Stimulated activated CD8-positive, alpha-beta memory T cell treated with anti-CD3 and anti-CD28 coated beads, Interleukin-4, amount 100 ng/mL, for 4 hours (primary cell): ENCODE measurements around the gene CXCR3.
"Not testable (repeated sequence)": the region's sequence is repeated elsewhere in the genome, so short reads cannot be mapped to it uniquely, and the experiment has no call there.

ENCODE experiments used
- DNase-seq, 2 donors: peaks; one replicate each; pipeline ENCODE4 v3.0.0-alpha.2; 2020; ENCODE audit warnings: low read depth in 2 of 2, low spot score in 1 of 2

CXCR3 gene

DNA sequence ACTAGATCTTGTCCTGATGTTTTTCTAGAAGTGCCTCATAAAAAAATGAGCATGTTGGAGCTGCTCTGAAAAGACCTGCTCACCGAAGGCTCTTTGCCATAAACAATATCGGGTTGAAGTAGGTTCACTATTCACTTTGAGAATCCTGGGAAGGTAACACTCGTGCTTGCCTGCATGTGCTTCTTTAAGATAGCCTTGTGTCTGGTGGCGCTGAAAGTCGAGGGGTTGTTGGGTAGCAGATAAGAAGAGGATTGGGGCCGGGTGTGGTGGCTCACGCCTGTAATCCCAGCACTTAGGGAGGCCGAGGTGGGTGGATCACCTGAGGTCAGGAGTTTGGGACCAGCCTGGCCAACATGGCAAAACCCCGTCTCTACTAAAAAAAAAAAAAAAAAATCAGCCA lies 6.6 kb downstream of the CXCR3 start:
- DNase-seq = not testable (repeated sequence)

DNA sequence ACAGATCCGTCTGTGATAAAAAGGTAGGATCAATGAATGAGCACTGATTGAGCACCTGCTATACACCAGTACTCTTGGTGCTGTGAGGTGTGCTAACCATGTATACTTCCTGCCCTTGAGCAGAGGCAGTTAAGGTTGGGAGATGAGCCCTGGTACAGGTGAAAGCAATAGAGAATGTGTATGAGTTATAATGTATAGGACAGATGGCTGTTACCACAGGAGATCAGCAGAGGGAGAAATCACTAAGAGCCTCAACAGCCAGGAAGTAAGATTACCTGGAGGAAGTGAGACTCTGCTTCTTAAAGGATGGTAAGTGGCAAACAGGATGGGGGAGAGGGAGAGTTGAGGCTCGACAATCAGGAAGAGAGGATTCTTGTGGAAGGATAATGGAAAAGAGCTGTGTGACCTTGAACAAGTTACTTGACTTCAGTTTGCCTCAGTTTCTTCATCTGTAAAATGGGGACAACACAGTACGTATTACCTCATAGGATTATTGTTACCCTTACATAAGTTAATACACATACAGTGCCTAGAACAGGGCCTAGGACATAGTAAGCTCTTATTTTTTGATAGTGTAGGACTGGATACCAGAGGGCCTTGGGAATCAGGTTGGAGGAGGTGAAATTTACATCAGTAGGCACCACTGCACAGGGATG lies 9.1 kb downstream of the CXCR3 start:
- DNase-seq = no peak

DNA sequence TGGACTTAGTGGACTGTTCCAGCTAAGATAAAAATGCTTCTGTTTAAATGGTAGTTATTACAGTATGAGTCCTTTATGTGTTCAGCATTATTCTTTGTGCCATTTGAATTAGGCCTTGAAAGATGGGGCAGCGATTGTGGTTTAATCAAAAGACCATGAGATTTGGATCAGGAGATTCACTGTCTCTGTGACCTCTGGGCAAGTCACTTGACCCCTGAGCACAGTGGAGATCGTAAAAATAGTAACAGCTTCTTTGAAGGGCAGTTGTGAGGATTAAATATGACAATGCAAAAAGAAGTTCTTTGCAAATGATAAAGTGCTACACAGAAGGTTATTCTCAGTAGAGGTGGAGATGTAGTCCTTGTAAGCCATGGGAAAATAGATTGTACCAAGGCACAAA lies 10.8 kb downstream of the CXCR3 start:
- no peak for DNase-seq

DNA sequence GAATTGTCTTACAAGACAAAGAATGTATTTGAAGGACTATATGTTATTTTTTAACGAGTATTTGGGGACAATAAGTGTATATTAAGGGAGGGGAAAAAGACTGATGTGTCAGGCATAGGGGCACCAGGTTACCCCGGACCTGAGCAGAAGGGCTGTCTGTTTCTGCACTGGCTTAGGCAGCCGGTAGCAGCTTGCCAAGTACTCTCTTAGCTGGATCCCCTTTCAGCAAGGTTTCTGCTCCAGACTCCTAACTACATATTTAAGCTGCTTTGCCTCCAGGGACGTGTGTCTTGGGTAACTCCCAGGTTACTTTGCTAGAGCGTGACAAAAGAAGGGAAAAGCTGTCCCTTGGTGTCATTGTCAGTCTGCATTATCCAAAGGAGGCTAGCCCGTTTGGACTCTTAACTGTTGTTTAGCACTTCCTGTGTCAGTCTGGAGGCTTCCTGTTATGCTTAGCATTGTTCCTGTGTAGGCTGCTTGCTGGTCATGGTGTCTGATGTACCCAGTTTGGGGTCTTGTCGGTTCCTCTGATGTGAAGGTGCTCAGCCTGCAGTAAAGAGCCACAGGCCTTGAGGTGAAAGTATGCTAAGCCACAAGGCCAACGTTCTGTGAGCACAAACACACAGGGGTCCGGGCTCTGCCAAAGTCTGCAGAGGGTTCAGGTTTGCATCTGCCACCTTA lies 11.6 kb downstream of the CXCR3 start:
- no peak for DNase-seq

DNA sequence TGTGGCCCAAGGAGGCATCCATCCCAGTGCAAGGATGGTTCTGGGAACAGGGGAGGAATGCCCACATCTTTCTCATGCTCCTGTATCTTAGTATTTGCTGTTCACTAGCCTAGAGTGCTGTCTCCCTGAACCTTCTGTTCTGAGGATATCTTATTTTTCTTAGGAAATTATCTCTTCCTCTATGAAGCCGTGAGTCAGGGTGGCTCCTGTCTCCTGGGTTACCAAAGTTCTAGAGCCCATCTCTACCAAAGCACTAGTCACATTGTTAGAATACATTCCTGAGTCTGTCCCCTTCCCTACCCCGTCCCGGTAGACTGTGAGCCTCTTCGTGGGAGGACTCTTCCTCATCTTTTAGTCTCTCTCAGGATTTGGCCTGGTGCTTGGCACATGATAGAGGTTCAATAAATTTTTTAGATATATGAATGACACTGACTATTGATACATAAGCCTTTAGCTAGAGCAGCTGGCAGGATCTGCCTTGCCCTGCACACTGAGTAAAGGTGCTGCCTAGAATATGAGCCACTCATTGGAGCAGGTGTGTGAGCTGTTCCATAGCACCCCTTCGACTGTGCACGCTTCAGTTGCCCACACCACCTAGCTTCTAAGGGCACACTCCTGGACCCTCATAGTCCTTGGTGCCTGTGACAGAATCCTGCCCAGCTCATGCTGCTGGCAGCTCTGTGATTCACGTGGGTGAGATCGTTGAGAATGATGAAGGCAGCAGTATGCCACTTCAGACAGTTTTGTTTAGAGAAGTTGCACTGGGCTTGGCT lies 13.3 kb downstream of the CXCR3 start:
- no peak for DNase-seq

DNA sequence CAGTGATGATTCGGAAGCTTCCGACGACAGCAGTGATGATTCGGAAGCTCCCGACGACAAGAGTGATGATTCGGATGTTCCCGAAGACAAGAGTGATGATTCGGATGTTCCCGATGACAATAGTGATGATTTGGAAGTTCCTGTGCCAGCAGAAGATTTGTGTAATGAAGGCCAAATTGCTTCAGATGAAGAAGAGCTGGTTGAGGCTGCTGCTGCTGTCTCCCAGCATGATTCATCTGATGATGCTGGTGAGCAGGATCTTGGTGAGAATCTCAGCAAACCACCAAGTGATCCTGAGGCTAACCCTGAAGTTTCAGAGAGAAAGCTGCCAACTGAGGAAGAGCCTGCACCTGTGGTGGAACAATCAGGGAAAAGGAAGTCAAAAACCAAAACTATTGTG lies 14.2 kb downstream of the CXCR3 start:
- DNase-seq = no peak

DNA sequence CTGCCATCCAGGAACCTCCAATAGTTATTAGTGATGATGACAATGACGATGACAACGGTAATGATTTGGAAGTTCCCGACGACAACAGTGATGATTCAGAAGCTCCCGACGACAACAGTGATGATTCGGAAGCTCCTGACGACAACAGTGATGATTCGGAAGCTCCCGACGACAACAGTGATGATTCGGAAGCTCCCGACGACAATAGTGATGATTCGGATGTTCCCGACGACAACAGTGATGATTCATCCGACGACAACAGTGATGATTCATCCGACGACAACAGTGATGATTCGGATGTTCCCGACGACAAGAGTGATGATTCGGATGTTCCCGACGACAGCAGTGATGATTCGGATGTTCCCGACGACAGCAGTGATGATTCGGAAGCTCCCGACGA lies 14.7 kb downstream of the CXCR3 start:
- no peak for DNase-seq

DNA sequence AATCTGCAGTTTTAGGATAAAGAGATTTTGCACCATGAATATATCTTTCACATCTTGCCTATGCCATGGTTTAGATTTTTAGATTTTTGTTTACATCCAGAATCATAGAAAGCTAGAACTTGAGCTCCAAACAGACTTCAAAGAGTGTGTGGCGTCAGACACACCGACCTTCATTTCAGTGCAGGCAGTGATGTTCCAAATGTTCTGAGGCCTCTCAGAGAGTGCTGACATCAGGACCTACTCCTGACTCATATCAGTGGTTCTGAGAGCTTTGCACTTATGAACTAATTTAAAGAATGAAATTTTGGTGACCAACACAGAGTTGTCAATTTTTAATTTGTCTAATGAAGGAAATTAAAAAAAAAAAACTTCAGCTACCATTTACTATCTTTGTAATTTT lies 18.3 kb downstream of the CXCR3 start:
- DNase-seq = no peak

DNA sequence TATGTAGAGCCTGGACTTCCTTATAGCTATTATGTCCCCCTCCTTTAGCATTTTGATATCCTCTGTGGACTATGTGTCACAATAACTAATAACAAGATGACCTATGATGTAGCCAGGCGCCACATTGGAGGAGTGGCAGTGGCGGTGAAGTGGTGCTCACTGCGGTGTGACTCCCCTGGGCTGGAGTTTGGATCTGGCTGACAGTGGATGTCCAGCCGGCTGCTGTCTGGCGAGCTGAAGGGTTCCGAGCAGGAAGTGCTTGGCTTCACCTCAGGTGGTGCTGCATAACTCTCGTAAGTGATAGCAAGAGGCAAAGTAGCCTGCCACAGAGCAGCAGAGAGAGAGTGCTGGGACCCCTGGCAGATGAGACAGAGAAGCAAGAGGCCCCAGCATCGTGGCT lies 25.1 kb downstream of the CXCR3 start:
- DNase-seq = not testable (repeated sequence)

DNA sequence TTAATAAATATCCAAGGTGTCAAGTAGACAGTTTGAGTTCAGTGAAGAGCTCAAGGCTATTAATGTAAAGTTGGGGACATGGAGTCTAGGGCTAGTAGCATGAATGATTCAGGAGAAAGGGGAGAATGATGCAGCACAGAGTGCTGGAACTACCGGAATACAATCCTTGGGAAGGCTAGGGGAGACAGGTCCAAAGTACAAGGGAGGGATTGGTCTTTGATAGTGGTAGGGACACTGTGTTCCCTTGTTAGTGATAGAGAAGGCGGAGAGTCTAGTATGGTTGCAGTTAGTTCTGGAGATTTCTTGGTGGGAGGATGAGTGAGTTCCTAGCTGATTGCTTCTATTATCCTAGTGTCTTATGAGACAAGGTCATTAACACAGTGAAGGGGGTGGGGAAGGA lies 31.4 kb downstream of the CXCR3 start:
- DNase-seq = no peak

DNA sequence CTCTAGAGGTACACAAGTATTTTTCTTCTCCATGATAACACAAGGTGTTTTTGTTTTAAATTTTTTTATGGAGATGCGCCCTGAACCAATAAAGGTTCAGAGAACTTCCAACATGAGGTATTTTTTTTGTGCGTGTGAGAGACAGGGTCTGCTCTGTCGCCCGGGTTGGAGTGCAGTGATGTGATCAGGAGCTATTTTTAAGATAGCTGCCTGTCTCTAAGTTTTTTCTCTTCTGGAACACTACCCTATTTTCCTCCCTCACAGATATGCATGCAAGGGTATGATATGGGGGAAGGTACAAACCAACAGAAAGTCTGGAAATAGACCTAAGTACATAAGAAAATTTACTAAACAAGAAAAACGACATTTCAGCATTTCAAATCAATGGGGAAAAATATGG lies 37.1 kb downstream of the CXCR3 start:
- DNase-seq = no peak

DNA sequence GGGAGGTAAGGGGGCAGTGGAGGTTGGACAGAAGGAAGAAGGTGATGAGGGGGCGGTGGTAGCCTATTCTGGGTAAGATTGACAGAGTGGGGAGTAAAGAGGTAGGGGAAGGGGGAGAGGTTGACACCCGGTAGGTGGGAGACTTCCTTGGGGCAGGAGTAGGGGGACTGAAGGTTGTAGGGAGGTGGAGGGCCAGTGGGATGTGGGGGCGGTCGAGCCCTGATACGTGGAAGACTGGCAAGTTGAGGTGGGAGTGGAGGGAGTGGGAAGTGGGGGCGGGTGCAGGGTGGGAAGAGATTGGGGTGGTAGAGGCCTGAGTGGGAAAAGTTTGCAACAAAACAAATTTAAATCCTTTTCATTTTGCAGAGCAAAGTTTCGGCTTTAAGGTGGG lies 38.3 kb downstream of the CXCR3 start:
- DNase-seq = no peak

DNA sequence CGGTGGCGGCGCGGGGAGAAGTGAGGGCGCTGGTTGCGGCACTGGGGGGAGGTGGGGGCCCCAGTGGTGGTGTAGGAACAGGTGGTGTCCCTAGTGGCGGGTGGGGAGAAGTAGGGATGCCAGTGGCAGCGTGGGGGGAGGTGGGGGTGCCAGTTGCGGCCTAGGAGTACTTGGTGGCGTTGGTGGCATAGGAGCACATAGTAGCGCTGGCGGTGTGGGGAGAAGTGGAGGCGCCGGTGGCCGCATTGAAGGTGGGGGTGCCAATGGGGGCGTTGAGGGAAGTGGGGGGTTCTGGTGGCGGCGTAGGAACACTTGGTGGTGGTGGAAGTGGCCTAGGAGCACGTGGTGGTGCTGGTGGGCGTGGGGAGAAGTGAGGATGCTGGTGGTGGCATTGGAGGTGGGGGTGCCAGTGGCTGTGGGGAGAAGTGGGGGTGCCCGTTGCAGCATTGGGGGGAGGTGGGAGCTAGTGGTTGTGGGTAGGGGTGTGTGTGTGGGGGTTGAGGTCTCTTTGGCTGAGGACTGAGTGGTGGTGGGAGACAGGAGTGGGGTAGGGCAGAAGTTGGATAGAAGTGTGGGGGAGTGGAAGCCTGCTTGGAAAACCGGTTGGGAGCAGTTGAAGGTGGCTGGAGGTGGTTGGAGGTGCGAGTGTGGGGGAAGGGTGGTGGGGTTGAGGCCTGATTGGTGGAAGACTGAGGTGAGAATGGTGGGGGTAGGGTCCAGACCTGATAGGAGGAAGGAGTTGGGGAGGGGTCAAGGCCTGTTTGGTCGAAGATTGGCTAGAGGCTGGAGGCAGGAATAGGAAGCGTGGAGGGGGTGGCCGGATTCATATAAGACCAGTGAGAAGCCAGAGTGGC lies 38.9 kb downstream of the CXCR3 start:
- DNase-seq = no peak

DNA sequence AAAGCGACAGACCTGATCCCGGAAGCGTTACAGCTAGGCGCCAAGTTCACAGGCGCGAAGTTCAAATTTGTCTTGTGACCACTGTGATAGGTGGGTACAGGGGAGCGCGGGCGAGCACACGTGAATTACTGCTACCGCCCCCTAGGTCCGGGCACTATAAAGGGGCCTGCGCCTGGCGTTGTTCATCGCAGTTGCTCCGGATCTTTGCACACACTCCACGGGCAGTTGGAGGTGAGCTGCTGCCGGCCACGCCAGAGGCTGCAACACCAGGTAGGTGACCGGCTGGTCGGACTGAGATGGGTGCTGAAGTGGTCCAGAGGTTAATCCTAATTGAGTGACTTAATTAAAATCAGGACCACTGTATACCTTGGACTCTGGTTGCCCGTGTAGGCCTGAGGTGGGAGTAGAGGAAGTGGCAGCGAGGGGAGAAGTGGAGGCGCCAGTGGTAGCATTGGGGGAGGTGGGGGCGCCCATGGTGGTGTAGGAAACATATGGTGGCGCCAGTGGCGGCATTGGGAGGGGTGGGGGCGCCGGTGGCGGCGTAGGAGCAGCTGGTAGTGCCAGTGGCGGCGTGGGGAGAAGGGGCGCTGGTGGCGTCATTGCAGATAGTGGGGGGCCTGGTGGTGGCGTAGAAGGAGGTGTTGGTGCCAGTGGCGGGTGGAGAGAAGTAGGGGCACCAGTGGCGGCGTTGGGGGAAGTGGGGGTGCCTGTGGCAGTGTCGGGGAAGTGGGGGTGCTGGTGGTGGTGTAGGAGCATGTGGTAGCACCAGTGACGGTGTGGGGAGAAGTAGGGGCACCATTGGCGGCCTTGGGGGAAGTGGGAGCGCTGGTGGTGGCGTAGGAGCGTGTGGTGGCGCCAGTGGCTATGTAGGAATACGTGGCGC lies 39.8 kb downstream of the CXCR3 start, which contains the start of gene GCNA:
Gene GCNA, plus strand, starts transcription at position 185 of the 883 bp plus-strand sequence. CDS start 2,385 bp downstream, outside the sequence.
- no peak for DNase-seq

DNA sequence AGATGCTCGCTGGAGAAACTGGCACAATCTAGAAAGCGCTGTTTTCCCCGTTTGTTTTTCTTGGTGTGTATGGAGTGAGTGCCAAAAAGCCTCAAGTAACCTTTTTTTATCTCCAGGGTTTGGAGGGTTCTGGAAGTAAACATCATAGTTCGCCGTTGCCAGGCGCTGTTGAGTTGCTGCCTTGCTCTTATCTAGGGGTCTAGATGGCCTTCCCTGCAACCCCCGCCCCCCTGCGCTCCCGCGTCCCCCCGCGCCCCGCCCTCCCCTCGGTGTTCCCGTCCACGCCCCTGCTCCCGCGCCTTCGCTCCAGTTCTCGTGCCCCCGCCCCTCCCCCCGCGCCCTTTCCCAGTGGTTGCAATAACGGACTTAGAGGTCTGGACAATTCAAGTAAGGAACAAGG lies 40.6 kb downstream of the CXCR3 start:
- DNase-seq = no peak

DNA sequence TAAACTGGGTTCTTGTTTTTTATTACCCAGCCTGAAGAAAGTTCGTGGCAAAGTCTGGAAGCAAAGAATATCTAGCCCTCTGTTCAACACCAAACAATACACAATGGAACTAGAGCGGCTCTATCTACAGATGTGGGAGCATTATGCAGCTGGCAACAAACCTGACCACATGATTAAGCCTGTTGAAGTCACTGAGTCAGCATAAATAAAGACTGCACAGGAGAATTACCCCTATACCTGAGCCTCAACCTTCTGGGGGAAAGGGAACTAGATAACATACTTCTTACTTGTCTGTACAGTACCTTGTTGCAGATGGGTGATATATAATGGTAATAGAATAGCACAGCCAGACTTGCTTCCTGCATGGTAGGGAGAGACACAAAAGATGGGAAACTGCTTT lies 44.7 kb downstream of the CXCR3 start:
- no peak for DNase-seq

DNA sequence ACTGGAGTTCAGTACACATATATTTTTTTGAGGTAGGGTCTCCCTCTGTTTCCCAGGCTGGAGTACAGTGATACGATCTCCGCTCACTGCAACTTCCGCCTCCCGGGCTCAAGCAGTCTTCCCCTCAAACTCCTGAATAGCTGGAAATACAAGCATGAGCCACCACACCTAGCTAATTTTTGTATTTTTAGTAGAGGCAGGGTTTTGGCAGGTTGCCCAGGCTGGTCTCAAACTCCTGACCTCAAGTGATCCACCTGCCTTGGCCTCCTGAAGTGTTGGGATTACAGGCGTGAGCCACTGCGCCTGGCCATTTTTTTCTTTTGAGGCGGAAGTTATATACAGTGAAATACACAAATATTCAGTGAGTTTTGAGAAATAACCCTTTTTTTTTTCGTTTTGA lies 46.9 kb downstream of the CXCR3 start:
- not testable (repeated sequence) for DNase-seq
